ENCODE measurements around the gene DPF1.
"Not testable (repeated sequence)": the region's sequence is repeated elsewhere in the genome, so short reads cannot be mapped to it uniquely, and the experiment has no call there.

DPF1 gene

GRCh38 chr19:38250821-38251563 is 27.0 kb upstream of the DPF1 start:
- no peak for DNase-seq (ENCODE audit: low read depth in 3 of 3)

- DNase-seq (ENCODE audit: low read depth in 3 of 3), result no peak
Measured at GRCh38 chr19:38250428-38250820, 26.4 kb upstream of the DPF1 start.

- no peak for DNase-seq (ENCODE audit: low read depth in 3 of 3)
Measured at GRCh38 chr19:38248421-38248820, 24.4 kb upstream of the DPF1 start.

- DNase-seq (ENCODE audit: low read depth in 3 of 3), result no peak
Measured at GRCh38 chr19:38247734-38248268, 23.8 kb upstream of the DPF1 start.

GRCh38 chr19:38247126-38247525 is 23.1 kb upstream of the DPF1 start:
- no peak for DNase-seq (ENCODE audit: low read depth in 3 of 3)

- no peak for DNase-seq (ENCODE audit: low read depth in 3 of 3)
Measured at GRCh38 chr19:38245826-38246498, 21.9 kb upstream of the DPF1 start.

- DNase-seq (ENCODE audit: low read depth in 3 of 3), result no peak
Measured at GRCh38 chr19:38243279-38243673, 19.3 kb upstream of the DPF1 start.

GRCh38 chr19:38239816-38240215 is 15.8 kb upstream of the DPF1 start:
- no peak for DNase-seq (ENCODE audit: low read depth in 3 of 3)

- no peak for DNase-seq (ENCODE audit: low read depth in 3 of 3)
Measured at GRCh38 chr19:38234615-38235014, 10.6 kb upstream of the DPF1 start.

GRCh38 chr19:38233740-38234251 is 9.8 kb upstream of the DPF1 start:
- DNase-seq (ENCODE audit: low read depth in 3 of 3), result peak; percentile 42 to 60 (median 55)

GRCh38 chr19:38231918-38232317 is 7.9 kb upstream of the DPF1 start:
- DNase-seq (ENCODE audit: low read depth in 3 of 3), result no peak

- DNase-seq (ENCODE audit: low read depth in 3 of 3), result not testable (repeated sequence)
Measured at GRCh38 chr19:38230506-38231133, 6.6 kb upstream of the DPF1 start.

- DNase-seq (ENCODE audit: low read depth in 3 of 3), result peak; percentile 26 to 36 (median 31)
Measured at GRCh38 chr19:38229585-38230073, 5.6 kb upstream of the DPF1 start.

- DNase-seq (ENCODE audit: low read depth in 3 of 3), result no peak
Measured at GRCh38 chr19:38228491-38229439, 4.7 kb upstream of the DPF1 start.

- no peak for DNase-seq (ENCODE audit: low read depth in 3 of 3)
Measured at GRCh38 chr19:38228005-38228377, 4.0 kb upstream of the DPF1 start.

- no peak for DNase-seq (ENCODE audit: low read depth in 3 of 3)
Measured at GRCh38 chr19:38227287-38228004, 3.4 kb upstream of the DPF1 start.

GRCh38 chr19:38224863-38225218 is 819 bp upstream of the DPF1 start:
- DNase-seq (ENCODE audit: low read depth in 3 of 3), result not testable (repeated sequence)

- no peak for DNase-seq (ENCODE audit: low read depth in 3 of 3)
Measured at GRCh38 chr19:38223617-38224013, 407 bp downstream of the DPF1 start.

- DNase-seq (ENCODE audit: low read depth in 3 of 3), result no peak
Measured at GRCh38 chr19:38223119-38223523, 901 bp downstream of the DPF1 start.
